EH (cell line): ENCODE results near the gene MYL7.
"Not testable (repeated sequence)": the region's sequence is repeated elsewhere in the genome, so short reads cannot be mapped to it uniquely, and the experiment has no call there.

Experiments used
- DNase-seq: peaks from one replicate; pipeline ENCODE4 v3.0.0-alpha.2; 2015; ENCODE audit warnings: low read depth

Gene MYL7

GRCh38 chr7:44171901-44172300 lies 30.8 kb upstream of the MYL7 start:
- not testable (repeated sequence) for DNase-seq

- no peak for DNase-seq
These were observed 26.8 kb upstream of the MYL7 start for GRCh38 chr7:44167920-44168319.

GRCh38 chr7:44163591-44163990 lies 22.5 kb upstream of the MYL7 start:
- peak; percentile 98 for DNase-seq

DNA sequence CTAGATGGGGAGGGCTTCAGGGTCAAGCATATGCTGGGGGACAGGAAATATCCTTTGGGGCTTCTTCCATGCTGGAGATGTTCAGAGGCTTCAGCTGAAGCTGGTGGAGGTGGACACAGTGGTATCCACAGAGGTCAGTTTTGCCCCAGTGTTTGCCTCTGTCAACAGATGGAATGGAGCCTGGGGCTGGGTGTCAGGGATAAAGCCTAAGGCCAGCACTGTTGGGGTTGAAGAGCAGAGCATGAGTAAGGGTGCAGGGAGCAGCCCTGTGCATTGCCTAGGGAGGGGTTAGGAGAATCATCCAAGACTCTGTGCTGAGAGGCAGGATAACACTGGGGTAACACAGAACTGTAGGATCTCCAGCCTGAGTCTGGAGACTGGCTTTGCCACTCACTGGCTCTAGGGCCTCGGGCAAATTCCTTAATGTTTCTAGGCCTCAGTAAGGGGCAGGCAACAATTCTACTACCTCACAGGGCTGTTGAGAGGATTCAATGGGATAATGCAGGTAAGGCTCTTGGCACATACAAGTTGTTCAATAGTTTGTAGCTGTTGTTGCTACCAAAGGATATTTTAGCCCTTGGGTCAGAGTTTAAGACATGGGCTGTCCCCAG lies 21.8 kb upstream of the MYL7 start:
- peak; percentile 47 for DNase-seq

- DNase-seq: no peak
These were observed 21.0 kb upstream of the MYL7 start for GRCh38 chr7:44162179-44162578.

DNA sequence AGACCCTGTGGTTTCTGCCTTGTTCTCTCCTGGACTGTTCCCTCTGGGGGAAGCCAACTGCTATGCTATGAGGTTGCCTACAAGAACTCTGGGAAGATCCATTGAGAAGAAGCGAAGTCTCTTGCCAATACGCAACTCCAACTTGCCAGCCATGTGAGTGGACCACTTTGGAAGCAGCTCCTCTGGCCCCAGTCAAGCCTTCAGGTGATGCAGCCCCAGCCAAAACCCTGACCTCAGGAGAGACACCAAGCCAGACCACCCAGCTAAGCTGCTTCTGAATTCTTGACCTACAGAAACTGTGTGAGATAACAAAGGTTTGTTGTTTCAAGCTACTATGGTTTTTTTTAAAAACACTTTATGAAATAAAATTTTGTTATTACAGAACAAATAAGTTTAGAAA lies 20.2 kb upstream of the MYL7 start:
- no peak for DNase-seq

DNA sequence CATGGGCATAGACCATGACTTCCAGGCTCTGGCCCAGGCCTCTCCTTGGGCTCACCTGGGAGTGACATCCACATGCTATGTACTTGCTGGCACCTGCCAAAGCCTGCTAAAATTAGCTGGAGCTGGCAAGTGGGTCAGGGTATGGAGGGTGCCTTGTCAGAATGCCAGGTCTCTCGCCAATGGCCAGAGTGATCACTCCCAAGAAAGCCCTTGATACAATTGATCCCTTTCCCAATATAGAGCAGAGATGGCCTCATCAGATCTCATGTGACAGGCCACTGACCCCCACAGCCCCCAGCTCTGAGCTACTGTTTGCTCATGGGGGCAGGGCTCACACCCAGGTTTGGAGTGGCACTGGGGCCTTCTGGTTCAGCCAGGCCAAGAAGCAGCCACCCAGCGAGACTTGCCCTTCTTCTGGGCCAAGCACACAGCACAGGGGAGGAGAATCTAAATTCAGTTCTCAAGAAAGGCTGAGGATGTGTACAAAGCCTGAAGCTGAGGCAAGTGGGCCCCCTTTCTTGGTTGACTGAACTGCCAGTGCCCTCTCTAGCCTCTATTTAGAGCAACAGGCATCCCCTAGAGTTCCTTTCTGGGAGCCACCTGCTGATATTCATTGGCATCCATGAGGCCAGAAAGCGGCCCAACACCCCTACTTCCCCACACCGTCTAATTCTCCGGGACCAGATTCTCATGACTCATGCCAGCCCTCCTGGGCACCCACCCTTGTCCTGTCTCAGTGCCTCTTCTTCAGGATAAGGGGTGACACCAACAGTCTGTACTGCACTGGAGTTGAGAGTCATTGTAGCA lies 18.9 kb upstream of the MYL7 start:
- no peak for DNase-seq

DNA sequence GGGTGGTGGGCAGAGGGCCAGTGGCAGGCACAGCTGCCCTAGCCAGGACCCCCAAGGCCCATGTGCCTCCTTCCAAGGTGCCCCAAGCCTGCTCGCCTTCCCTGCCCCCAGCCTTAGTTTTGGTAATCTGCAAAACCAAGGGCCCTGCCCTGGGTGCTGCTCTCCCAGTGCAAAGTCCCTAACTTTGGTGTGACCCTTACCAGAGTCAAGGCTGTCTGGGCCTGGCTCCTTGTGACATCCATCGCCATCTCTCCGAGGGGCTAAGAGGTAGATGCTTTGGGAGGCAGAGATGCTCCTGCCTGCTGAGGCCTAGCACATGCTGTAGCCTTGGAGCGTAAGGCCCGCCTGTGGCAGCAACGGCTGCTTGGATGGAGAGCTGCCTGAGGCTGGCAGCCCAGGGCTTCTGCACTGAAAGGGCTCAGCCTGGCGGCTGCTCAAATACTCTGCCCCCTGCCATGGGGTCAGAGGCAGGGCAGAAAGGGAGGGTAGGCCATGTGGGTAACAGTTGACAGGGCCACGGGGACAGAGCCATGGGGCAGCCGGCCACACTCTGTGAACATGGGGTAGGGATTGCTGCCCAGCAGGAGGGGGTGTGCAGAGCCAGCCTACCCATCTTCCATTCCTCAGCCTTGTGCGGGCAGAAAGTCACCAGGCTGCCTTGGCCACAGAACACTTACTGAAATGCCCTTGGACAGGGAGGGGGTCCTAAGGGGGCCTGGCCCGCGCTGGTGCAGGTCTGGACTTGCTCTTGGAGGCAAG lies 17.9 kb upstream of the MYL7 start:
- DNase-seq: no peak

- DNase-seq: no peak
These were observed 17.2 kb upstream of the MYL7 start for GRCh38 chr7:44158096-44158872.

DNA sequence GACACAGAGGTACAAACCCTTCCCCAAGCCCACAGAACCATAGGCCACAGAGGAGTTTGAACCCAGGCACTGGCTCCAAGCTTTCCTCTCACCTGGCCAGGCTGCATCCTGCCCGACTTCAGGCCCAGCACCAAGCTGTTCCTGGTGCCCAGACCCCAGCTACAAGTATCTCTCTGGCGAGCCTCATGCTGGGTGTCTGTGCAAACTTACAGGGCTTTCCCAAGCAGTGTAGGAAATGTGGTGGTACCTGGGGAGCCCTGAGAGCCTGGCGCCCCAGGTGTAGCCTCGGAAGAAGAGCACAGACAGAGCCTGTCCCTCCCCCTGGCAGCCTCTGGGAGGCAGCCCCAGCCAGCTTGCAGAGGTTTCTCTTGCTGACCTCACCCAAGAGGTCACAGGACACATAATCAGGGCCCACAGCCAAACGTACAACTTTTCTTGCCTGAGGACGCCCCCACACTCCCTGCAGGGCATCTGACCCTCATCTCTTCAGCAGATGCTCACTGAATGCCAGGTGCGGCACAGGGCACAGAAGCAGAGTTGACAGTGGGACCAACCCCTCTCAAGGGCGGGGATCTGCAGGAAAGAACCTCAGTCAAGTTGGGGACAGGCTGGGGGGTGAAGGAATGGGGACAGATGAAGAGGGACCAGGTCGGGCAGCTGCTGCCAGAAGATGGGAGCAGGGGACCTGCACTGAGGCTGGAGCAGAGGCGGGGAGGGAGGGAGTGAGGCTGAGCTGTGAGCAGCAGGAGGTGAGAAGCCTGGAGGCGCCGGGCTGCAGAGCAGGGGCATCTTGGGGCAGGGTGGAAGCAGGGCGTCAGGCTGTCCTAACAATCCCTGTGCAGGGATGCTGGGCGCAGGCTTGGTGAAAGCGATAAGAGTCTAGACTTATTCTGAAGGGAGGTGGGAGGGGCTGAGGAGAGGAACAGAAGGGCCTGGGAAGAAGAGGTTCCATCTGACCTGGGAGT lies 16.3 kb upstream of the MYL7 start:
- DNase-seq: no peak

- DNase-seq: no peak
These were observed 15.4 kb upstream of the MYL7 start for GRCh38 chr7:44156453-44157010.

- no peak for DNase-seq
These were observed 14.4 kb upstream of the MYL7 start for GRCh38 chr7:44155191-44156185.

DNA sequence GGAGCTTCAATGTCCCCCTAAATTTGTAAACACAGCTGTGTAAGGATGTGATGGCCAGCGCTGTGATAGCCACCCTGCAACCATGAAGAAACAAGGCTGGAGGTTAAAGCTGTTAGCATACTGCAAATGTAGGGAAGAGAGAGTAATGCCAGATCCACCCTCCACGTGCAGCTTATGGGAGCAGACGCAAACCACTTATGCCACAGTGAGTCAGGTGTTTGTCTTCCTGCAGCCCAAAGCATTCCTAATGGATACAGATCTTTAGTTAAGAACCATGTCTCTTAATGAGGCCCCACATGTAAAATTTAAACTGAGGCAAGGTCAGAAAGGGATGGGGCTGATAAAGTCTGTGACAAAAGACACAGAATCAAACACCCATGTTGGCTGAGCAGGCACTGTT lies 13.6 kb upstream of the MYL7 start:
- peak; percentile 40 for DNase-seq

DNA sequence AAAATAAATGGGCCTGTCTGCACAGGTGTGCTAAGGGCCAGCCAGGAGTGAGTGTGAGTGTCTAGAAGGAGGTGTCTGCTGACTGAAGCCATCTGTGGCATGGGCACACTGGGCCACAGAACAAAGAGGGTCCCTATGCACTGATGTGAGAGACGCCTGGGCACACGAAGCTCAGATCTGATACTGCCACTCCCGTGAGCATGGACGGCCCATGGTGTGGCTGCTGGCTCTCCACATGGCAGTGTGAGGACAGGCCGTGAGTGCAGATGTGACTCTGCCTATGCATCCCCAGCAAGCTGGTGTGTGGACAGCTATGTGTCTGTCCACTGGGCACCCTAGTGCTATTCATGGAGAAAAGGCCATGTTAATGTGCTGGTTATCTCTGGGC lies 12.8 kb upstream of the MYL7 start:
- no peak for DNase-seq

- no peak for DNase-seq
These were observed 12.1 kb upstream of the MYL7 start for GRCh38 chr7:44152971-44153947.

DNA sequence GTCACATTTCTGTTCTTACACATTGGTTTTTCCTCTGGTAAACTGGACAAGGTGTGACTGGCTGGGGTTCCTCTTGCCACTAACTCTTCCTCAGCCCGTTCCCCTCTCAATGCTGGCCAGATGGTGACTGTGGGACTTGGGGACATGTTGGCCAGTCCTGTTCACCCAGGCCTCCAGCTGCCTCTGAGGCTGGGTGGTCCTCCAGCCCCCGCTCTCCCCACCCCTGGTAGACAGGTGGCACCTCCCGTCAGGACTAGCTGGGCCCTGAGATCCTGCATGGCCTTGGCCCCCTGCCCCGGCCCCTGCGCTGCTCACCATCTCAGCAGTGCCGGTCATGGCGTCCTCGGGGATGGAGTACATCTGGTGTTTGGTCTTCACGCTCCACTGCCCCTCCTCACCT lies 10.8 kb upstream of the MYL7 start:
- DNase-seq: no peak

GRCh38 chr7:44150966-44151941 lies 10.1 kb upstream of the MYL7 start:
- no peak for DNase-seq
